Stimulated activated CD8-positive, alpha-beta memory T cell treated with anti-CD3 and anti-CD28 coated beads, Interleukin-15, amount 100 ng/mL, for 1 hour (primary cell): ENCODE results near the gene IL4R.
"Not testable (repeated sequence)": the region's sequence is repeated elsewhere in the genome, so short reads cannot be mapped to it uniquely, and the experiment has no call there.

Source experiments
- DNase-seq: peaks from one replicate; pipeline ENCODE4 v3.0.0-alpha.2; 2020; ENCODE audit warnings: low read depth

IL4R gene

DNA sequence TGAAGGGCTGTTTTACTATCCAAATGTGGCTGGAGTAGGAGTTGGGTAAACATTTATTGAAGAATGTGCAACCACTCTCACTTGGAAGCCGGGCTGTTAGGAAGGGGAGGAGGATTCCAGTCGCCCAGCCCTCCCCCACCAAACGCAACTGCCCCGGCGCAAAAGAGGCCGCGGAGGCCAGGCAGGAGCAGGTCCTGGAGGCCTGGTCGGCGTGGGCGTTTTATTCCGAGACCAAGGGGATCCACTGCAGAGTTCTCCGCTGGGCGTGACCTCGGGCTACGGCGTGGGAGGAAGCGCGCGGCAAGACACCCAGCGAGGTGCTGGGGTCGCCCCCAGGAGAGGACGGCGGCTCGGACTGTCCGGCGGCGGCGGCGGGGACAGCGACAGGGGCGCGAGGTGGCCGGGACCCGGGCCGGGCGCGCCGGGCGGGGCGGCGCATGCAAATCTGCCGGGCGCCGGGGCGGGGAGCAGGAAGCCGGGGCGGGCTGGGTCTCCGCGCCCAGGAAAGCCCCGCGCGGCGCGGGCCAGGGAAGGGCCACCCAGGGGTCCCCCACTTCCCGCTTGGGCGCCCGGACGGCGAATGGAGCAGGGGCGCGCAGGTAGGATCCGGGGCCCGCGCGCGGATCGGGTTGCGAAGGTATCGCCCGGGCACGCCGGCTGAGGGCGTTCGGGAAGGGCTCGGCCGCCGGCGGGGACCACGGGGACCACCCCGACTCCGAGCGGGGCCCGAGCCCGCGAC lies at the start of gene IL4R:
Gene IL4R, plus strand, starts transcription at position 553 of the 739 bp plus-strand sequence. CDS start 26,230 bp downstream, outside the sequence.
- no peak for DNase-seq

GRCh38 chr16:27264151-27264550 lies 49.6 kb upstream of the IL4R start:
- no peak for DNase-seq

GRCh38 chr16:27265982-27266381 lies 47.8 kb upstream of the IL4R start:
- DNase-seq, result no peak

DNA sequence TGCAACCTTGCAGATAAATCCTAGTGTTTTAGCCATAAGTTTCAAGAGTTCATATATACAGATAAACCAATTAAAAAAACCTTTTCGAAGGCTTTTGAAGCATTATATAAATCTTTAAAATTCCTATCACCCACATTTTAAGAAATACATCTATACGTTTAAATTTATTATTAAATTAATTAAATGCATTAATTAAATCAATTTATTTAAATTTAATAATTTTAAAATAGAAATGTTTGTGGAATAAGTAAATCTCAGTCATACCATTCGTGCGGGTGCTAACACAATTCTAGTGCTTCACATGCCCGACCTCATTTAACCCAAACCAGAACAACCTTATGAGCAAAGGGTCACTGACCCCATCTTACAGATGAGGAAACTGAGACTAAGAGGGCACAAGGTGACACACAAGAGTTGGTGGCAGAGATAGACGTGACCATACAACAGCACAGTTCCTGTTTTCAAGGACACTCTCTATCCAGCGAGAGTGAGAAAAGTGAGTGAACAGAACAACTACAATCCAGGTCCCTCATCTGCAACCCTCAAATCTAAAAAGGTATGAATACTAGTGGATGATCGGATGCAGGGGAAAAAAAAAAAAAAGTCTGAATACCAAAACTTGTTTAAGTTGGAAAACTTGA lies 46.6 kb upstream of the IL4R start:
- DNase-seq, result no peak

GRCh38 chr16:27268376-27269299 lies 45.1 kb upstream of the IL4R start, which contains the start of gene NSMCE1:
NSMCE1 (minus strand) TSS chr16:27268772; CDS start chr16:27257570, 11,202 bp downstream.
- peak; percentile 95 for DNase-seq

DNA sequence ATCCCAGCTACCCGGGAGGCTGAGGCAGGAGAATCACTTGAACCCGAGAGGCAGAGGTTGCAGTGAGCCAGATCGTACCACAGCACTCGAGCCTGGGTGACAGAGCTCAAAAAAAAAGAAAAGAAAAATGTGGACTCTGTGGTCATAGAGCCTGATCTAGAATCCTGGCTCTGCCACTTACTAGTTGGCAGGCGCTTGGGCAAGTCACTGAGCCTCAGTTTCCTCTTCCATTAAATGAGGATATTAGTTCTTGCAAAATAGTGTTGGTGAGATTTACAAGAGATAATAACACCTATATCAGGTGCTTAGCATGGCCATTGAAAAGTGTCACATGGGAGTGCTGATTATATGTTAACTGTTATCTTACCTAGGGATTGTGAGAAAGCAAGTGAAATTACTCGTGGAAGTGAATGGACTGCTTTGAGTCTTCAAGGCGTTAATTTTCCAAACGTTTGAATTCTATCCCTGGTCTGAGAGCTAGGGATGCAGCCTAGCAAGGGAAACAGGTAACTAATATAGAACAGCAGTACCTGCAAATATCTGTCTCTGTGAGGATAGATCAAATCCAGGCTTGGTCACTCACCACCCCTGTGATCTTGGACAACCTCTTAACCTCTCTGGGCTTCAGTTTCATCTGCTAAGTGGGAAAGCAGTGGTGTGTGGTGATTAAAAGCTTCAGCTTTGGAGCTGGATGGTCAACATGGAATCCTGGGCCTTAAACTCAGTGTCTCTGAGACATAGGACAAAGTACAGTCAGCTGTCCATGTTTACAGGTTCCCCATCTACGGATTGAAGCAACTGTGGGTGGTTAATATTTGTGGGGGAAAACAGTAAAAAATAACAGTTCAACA lies 44.2 kb upstream of the IL4R start:
- DNase-seq, result no peak

DNA sequence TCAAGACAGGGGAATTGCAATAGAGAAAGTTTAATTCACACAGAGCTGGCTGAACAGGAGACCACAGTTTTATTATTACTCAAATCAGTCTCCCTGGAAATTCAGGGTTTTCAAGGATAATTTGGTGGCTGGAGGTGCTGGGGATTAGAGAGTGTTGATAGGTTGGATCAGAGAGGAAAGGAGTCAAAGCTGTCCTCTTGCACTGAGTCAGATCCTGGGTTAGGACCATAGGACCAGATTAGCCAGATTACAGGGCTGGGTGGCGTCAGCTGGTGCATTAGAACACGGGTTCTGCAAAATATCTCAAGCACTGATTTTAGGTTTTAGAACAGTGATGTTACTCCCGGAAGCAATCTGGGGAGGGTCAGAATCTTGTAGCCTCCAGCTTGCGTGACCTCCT lies 43.4 kb upstream of the IL4R start:
- no peak for DNase-seq

- DNase-seq, result no peak
These were observed 41.7 kb upstream of the IL4R start for GRCh38 chr16:27272076-27272475.

DNA sequence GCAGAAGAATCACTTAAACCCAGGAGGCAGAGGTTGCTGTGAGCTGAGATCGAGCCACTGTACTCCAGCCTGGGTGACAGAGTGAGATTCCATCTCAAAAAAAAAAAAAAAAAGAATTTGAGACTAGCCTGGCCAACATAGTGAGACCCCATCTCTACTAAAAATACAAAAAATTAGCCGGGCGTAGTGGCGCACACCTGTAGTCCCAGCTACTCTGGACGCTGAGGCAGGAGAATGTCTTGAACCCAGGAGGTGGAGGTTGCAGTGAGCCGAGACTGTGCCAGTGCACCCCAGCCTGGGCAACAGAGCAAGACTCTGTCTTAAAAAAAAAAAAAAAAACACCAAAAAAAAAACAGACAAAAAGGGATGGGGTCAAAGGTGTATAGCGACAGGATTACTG lies 41.1 kb upstream of the IL4R start:
- DNase-seq, result not testable (repeated sequence)

DNA sequence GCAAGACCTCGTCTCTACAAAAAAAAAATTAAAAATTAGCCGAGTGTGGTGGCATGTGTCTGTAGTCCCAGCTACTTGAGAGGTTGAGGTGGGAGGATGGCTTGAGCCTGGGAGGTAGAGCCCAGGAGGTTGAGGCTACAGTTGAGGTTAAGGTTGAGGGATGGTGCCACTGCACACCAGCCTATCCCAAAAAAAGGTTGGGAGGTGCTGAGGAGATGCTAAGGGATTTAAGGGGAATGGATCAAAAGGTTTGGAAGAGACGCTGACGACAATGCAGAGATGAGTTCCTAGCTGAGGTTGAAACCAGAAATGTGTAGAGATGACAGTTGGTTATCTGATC lies 40.5 kb upstream of the IL4R start:
- no peak for DNase-seq

DNA sequence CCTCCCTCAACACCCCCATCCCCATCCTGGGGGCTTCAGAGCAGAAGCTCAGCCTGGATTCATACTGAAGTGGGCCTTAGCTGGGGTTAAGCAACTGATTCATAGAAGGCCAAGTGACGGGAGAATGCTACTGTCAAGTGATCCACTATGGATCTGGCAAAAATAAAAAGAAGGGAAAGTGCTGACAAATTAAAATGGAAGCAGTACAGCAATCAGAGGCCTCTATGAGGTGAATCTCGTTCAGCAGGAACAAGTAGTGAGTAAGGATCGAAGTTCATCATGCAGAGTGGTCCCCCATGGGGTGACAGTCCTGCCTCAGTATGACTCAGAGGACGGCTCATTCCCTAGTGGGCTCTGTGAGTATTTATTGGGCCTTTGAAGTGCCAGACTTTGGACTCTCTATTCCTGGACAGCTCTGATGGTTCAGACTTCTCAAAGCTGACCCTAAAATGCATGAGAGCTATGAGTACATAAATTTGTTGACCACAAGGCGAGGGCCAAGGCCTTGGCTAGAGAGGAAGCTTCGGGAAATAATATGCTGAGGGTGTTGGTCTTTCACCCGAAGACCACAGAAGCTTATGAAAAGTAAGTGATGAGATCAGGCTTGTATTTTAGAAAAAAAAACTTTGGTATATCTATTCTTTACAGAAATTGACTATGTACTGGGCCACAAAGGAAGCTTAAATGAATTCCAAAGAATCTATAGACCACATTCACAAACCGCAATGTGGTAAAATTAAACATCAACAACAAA lies 39.9 kb upstream of the IL4R start:
- DNase-seq, result no peak

GRCh38 chr16:27274424-27274874 lies 39.3 kb upstream of the IL4R start:
- DNase-seq, result not testable (repeated sequence)

DNA sequence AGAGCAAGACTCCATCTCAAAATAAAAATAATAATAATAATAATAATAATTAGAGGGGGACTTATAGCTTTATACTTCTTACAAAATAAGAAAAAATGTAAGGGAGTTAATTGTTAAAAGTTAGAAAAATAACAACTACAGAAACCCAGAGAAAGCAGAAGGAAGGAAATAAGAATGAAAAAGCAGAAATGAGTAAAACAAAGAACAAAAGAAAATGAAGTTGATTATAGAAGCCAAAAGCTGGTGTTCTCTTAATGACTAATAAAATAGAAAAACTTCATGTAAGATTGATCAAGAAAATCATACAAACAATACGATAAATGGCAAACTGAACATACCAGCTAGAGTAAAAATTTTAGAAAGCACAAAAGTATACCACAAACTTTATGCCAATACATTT lies 38.4 kb upstream of the IL4R start:
- DNase-seq, result no peak

DNA sequence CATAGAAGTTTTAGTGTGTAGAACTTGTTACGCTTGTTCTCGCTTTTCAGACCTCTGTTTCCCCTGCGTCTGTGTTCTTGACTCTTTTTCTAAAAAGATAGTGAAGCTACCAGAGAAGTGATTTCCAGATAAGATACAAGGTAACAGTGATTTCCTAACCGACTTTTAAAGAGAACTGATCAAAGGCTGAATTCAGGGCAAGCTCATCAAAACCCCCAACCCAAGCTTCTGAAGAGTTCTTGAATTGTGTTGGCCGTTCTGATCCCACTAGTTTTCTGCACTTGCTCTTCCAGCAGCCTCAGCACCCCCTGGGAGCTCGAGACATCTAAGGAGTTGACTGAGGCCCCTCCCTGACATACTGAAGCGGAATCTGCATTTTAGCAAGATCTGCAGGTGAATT lies 32.5 kb upstream of the IL4R start:
- DNase-seq, result no peak

DNA sequence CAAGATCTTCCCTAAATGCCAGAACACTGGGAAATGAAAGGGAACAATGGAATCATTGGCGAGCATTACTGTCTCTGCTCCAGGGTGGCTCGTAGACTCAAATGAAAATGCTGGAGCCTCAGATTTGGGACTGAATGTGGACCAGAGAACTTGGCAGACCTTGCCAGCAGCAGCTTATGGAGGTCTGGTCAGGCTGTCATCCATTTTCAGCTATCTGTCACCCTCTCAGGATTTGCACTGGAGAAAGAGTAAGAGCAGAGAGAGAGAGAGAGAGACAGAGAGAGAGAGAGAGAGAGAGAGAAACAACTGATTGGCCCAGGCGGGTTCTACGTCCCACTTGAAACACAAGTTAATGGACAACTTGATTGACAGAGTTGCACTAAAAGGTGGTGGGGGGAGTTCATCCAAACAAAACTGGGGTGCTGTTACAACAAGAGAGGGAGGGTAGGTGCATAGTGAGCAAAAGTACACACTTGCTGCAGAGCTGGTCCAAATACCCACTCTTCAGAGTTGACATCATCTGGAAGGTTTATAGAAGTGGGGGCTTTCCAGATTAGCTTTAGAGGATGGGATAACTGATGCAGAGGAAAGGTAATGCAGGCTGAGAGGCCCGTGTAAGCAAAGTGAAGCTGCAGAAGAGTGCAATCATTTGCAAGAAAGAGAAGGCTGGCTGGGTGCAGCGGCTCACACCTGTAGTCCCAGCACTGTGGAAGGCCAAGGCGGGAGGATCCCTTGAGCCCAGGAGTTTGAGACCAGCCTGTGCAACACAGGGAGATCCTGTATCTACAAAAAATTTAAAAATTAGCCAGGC lies 28.7 kb upstream of the IL4R start:
- DNase-seq, result no peak

GRCh38 chr16:27285676-27286196 lies 28.0 kb upstream of the IL4R start:
- no peak for DNase-seq

DNA sequence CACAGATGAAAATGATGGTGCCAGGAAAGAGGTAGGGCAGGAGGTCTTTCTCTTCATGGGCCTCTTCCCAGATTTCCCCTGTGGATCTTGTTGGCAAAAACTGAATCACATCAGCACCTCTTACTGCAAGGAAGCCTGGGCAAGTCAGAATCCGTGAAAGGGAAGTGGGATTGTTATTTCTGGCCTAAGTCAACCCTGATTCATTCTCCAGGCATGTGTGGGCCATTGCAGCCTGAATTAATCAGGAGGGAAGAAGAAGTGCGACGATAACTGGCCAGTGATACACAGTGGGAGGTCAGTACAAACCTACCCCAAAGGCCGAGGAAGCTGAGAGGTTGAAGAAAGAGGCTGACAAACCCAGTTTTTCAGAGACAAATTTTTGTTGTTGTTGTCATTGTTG lies 27.3 kb upstream of the IL4R start:
- no peak for DNase-seq

DNA sequence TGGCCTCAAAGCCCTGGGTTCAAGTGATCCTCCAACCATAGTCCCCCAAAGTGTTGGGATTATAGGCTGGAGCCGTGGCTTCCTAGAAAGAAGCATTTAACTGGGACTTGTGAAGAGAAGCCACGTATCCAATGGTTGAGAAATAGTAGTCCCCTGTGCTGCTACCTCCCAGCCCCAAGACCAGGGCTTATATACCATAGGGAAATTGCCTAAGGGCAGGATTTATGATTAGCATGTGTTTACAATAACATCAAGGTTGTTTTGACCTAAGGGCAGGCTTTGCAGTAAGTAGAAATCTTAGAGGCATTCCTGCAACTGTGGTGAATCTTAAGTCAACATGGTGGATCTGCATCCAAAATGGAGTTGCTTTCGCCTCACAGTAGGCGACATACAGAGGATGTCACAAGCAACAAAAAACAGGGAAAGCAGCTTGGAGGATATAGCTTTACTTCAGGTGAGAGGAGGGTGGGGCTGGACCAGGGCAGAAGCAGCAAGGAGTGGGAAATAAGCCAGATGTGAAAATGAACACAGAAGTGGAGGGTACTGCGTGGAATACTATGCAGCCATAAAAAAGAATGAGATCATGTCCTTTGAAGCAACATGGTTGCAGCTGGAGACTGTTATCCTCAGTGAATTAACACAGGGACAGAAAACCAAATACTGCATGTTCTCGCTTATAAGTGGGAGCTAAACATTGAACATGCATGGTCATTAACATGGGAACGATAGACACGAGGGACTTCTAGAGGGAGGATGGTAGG lies 26.5 kb upstream of the IL4R start:
- no peak for DNase-seq

GRCh38 chr16:27287887-27288286 lies 25.9 kb upstream of the IL4R start:
- no peak for DNase-seq
